K562 (cell line): Measurements from ENCODE around the gene FRRS1. TPM values are rescaled to one million over a fixed set of nuclear protein-coding genes. Genes with fewer than 3 reads are reported as not detected.
A peak's percentile ranks its signal among the peaks of the same experiment; 100 is the strongest.

Source experiments
- ATAC-seq: fragments of 200-7000 bp; cut with Tn5 transposase; 3 replicates; pipeline ENCODE4 v1.9.1; 2020; ENCODE audit warnings: moderate library complexity
- BruUV-seq: library from RNA; stranded (reverse); fragments of 400-500 nt; replicated peaks from 2 replicates; lab custom pipeline; 2021; lab: Mats Ljungman, UMichigan
- CTCF ChIA-PET: fragments of 300-600 bp; formaldehyde crosslinking; extraction: SDS; loops from one replicate; lab custom pipeline; 2021; ENCODE audit warnings: low intra/inter-chr PET ratio; lab: Yijun Ruan, JAX
- POLR2A ChIA-PET: fragments of 300-600, 350-650 bp; sonication (Branson Sonifier 250); formaldehyde crosslinking; extraction: SDS; loops from one replicate; lab custom pipeline; 2021; ENCODE audit warnings: antibody characterized with exemption, inconsistent platforms; lab: Yijun Ruan, JAX
- DNase-seq, 4 experiments: peaks; one replicate each; pipeline versions ENCODE4 v3.0.0 to v3.0.0-alpha.2; 2011 to 2018; ENCODE audit warnings: low spot score in 3 of 4, mixed read lengths in 3 of 4; ENCODE audit errors: extremely low read depth in 1 of 4
- FAIRE-seq: peaks from 2 replicates; lab custom pipeline; 2011; peaks lifted over from hg19 to GRCh38; lab: Jason Lieb, UNC
- H2AFZ ChIP-seq: 2 replicates; pipeline ENCODE4 v1.6.0; 2011; ENCODE audit warnings: low read depth, low read length, control low read depth, inconsistent platforms
- H3K27ac ChIP-seq: fragments of 200-600 bp; 3 replicates; pipeline ENCODE4 v1.8.0; 2011; ENCODE audit warnings: low read depth, mild to moderate bottlenecking, control low read depth, inconsistent platforms, low read length, moderate library complexity, mixed read lengths; ENCODE audit errors: extremely low read depth
- H3K27me3 ChIP-seq, 2 experiments: fragments of 300-600 bp in 1 of 2; 2 replicates in 1 of 2; 3 replicates in 1 of 2; pipeline versions ENCODE4 v1.6.0 to v1.8.0; 2011; ENCODE audit warnings: inconsistent platforms in 2 of 2, low read length in 2 of 2, mild to moderate bottlenecking in 1 of 2, mixed read lengths in 1 of 2, moderate library complexity in 1 of 2; ENCODE audit not compliant: control insufficient read depth in 2 of 2, insufficient read depth in 2 of 2
- H3K36me3 ChIP-seq: fragments of 300-600 bp; 3 replicates; pipeline ENCODE4 v1.8.0; 2011; ENCODE audit warnings: mild to moderate bottlenecking, low read length, inconsistent platforms; ENCODE audit not compliant: control insufficient read depth, insufficient read depth
- H3K4me1 ChIP-seq, 2 experiments: fragments of 200-600 bp in 1 of 2; replicated peaks in 1 of 2; 2 replicates in 1 of 2; 3 replicates in 1 of 2; pipeline versions ENCODE4 v1.5.1 to v1.8.0; 2011; ENCODE audit warnings: inconsistent platforms in 2 of 2, low read length in 2 of 2, mild to moderate bottlenecking in 1 of 2, mixed read lengths in 1 of 2, moderate library complexity in 1 of 2; ENCODE audit not compliant: control insufficient read depth in 2 of 2, insufficient read depth in 2 of 2
- H3K4me2 ChIP-seq: 2 replicates; pipeline ENCODE4 v1.6.1; 2011; ENCODE audit warnings: low read length, control low read depth, inconsistent platforms, mixed read lengths; ENCODE audit not compliant: insufficient read depth
- H3K4me3 ChIP-seq: fragments of 200-600 bp; sonication (generic), shearing (Covaris generic); 2 replicates; pipeline ENCODE4 v1.5.1; 2016; ENCODE audit warnings: control low read depth, inconsistent platforms
- H3K79me2 ChIP-seq: fragments of 200-600 bp; 3 replicates; pipeline ENCODE4 v1.8.0; 2011; ENCODE audit warnings: low read length, inconsistent platforms; ENCODE audit not compliant: control insufficient read depth, insufficient read depth
- H3K9ac ChIP-seq, 2 experiments: 2 replicates each; pipeline versions ENCODE4 v1.6.0 to v1.6.1; 2011; ENCODE audit warnings: low read depth in 2 of 2, low read length in 2 of 2, control low read depth in 1 of 2, inconsistent platforms in 1 of 2, mild to moderate bottlenecking in 1 of 2, mixed read lengths in 1 of 2; ENCODE audit not compliant: insufficient read depth in 1 of 2
- H3K9me1 ChIP-seq: one replicate; pipeline ENCODE4 v1.6.0; 2011; ENCODE audit warnings: inconsistent platforms, mild to moderate bottlenecking, low read length, moderate library complexity; ENCODE audit not compliant: control insufficient read depth, insufficient read depth
- H3K9me3 ChIP-seq: replicated peaks from 2 replicates; pipeline ENCODE4 v1.5.1; 2011; ENCODE audit warnings: low read depth, low read length, inconsistent platforms; ENCODE audit not compliant: control insufficient read depth, insufficient read depth
- H4K20me1 ChIP-seq: replicated peaks from 2 replicates; pipeline ENCODE4 v1.6.1; 2011; ENCODE audit warnings: low read length, inconsistent platforms, mixed read lengths; ENCODE audit not compliant: control insufficient read depth, insufficient read depth
- MYNN ChIP-seq, 2 experiments: sonication (generic); formaldehyde crosslinking in 1 of 2; IDR thresholded peaks; 2 replicates each; pipeline versions ENCODE4 v1.5.0 to v1.6.1; 2016 to 2020; ENCODE audit warnings: antibody characterized with exemption in 1 of 2, missing genetic modification reagents in 1 of 2
- TEAD2 ChIP-seq: fragments of 450-650 bp; IDR thresholded peaks from 2 replicates; pipeline ENCODE4 v1.6.1; 2016; ENCODE audit warnings: missing genetic modification characterization, control low read depth, missing compliant biosample characterization
- ZNF766 ChIP-seq: fragments of 200-800 bp; sonication (Bioruptor generic); conservative IDR thresholded peaks from 2 replicates; pipeline ENCODE4 v1.6.1; 2016; ENCODE audit warnings: missing genetic modification characterization, missing compliant biosample characterization
- WGBS: fragments of 100-300 bp; shearing (Covaris generic); methylation state at CpG from one replicate; pipeline ENCODE4 v1.1.6; 2016; ENCODE audit warnings: low coverage, mixed read lengths; ENCODE audit not compliant: insufficient coverage; ENCODE audit errors: missing lambda C conversion rate; 5-methylcytosine and 5-hydroxymethylcytosine counted together
- in situ Hi-C: fragments of 300-500 bp; cut with MboI; formaldehyde crosslinking; loops from 4 replicates; pipeline ENCODE4 v1.15.0; 2018; ENCODE audit warnings: inconsistent platforms, mixed read lengths
- intact Hi-C: fragments of 100-400 bp; cut with micrococcal nuclease; formaldehyde crosslinking; loops from 2 replicates; pipeline ENCODE4 v1.14.2; 2022
- polyA plus RNA-seq, 8 experiments: library from polyadenylated mRNA; depleted of rRNA in 4 of 8; stranded (reverse) in 5 of 8; unstranded in 3 of 8; fragments of >200 nt; fragmentation: Nextera tagmentation in 2 of 8; fragmentation: Illumina TruSeq in 1 of 8; extraction: Ambion mirVana in 2 of 8; extraction: Trizol in 1 of 8; gene quantifications; 2 replicates each; pipeline versions ENCODE4 v1.2.1 to v1.2.3, GENCODE V29; 2011 to 2014; ENCODE audit warnings: inconsistent platforms in 1 of 8, missing spikeins in 1 of 8
- total RNA-seq, 7 experiments: library from RNA; depleted of rRNA in 6 of 7; stranded (reverse); fragments of >200 nt in 6 of 7; fragmentation: Illumina TruSeq in 2 of 7; extraction: Trizol in 2 of 7; gene quantifications; 2 replicates each; pipeline versions ENCODE4 v1.2.1 to v1.2.3, GENCODE V29; 2011 to 2021; ENCODE audit warnings: low replicate concordance in 1 of 7
- TF ChIP-seq, protein P1 (sequence below): fragments of 450-650 bp; IDR thresholded peaks from 2 replicates; pipeline ENCODE4 v1.6.1; 2018; ENCODE audit not compliant: partially characterized antibody
- TF ChIP-seq, protein P2 (sequence below): fragments of 450-650 bp; formaldehyde crosslinking; IDR thresholded peaks from 2 replicates; pipeline ENCODE4 v1.4.0; 2020; ENCODE audit warnings: mild to moderate bottlenecking, mixed read lengths
- TF ChIP-seq, protein P3 (sequence below): fragments of 250-450 bp; sonication (Bioruptor Pico); IDR thresholded peaks from 2 replicates; pipeline ENCODE4 v1.8.0; 2021; ENCODE audit warnings: borderline replicate concordance, mild to moderate bottlenecking, moderate library complexity; ENCODE audit not compliant: poor library complexity, severe bottlenecking
- TF ChIP-seq, protein P4 (sequence below), 2 experiments: IDR thresholded peaks in 1 of 2; conservative IDR thresholded peaks in 1 of 2; 2 replicates each; pipeline ENCODE4 v1.6.1; 2016; ENCODE audit warnings: low read depth in 2 of 2, mild to moderate bottlenecking in 1 of 2, missing compliant biosample characterization in 1 of 2, missing genetic modification characterization in 1 of 2, moderate library complexity in 1 of 2

FRRS1 gene
- total and polyA plus RNA-seq, 9 of the 15 experiments (the other 6 are each of a cell fraction or from before 2014, with no cell fraction given): 0.87 to 54.0 (median 23.7) TPM

DNA sequence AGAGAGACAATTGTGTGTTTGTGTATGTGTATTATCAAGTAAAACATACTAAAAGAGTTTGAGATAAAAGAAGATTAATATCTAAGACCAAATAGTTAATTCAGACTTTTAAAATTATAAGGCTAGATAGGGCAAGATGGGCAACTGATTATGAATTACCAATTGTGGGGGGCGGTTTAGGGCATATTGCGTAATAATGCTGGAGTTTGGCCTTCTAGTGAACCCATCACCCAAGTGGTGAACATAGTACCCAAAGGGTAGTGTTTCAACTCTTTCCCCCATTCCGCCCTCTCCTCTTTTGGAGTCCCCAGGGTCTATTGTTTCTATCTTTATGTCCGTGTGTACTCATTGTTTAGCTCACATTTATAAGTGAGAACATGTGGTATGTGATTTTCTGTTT lies 55.4 kb downstream of the FRRS1 start (continued):
- TF ChIP-seq, protein P1, sequence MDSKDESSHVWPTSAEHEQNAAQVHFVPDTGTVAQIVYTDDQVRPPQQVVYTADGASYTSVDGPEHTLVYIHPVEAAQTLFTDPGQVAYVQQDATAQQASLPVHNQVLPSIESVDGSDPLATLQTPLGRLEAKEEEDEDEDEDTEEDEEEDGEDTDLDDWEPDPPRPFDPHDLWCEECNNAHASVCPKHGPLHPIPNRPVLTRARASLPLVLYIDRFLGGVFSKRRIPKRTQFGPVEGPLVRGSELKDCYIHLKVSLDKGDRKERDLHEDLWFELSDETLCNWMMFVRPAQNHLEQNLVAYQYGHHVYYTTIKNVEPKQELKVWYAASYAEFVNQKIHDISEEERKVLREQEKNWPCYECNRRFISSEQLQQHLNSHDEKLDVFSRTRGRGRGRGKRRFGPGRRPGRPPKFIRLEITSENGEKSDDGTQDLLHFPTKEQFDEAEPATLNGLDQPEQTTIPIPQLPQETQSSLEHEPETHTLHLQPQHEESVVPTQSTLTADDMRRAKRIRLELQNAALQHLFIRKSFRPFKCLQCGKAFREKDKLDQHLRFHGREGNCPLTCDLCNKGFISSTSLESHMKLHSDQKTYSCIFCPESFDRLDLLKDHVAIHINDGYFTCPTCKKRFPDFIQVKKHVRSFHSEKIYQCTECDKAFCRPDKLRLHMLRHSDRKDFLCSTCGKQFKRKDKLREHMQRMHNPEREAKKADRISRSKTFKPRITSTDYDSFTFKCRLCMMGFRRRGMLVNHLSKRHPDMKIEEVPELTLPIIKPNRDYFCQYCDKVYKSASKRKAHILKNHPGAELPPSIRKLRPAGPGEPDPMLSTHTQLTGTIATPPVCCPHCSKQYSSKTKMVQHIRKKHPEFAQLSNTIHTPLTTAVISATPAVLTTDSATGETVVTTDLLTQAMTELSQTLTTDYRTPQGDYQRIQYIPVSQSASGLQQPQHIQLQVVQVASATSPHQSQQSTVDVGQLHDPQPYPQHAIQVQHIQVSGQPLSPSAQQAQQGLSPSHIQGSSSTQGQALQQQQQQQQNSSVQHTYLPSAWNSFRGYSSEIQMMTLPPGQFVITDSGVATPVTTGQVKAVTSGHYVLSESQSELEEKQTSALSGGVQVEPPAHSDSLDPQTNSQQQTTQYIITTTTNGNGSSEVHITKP: no peak
- TF ChIP-seq, protein P2, sequence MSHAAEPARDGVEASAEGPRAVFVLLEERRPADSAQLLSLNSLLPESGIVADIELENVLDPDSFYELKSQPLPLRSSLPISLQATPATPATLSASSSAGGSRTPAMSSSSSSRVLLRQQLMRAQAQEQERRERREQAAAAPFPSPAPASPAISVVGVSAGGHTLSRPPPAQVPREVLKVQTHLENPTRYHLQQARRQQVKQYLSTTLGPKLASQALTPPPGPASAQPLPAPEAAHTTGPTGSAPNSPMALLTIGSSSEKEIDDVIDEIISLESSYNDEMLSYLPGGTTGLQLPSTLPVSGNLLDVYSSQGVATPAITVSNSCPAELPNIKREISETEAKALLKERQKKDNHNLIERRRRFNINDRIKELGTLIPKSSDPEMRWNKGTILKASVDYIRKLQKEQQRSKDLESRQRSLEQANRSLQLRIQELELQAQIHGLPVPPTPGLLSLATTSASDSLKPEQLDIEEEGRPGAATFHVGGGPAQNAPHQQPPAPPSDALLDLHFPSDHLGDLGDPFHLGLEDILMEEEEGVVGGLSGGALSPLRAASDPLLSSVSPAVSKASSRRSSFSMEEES (CRISPR knock-in tag): no peak

DNA sequence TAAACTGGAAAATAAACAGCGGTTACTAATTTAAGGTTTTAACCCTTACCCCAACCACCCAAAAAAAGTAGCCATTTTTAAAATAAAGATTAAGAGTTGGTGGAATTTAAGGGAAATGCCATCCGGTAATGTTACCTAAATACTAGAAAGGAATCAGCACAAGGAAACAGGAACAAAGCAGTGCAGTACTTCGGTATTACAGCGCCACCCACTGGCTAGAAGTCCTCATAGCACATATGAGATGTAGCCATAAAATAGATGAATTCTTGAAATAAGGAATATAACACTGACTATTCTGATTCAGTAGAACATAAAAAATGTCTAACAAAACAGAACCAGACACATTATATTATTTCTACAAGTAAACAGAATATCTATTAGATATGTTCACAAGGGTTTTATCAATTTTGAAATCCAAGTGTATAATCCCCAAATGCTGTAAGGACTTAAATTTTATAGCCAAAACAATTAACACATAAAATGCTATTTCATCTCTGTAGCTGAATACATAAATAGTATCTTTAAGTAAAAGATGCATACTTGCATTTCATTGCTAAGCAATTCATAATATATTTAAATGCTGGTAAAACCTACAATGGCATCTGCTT lies 58.8 kb downstream of the FRRS1 start:
- Histone ChIP-seq H3K79me2 (no peaks in the 10 kb centered on the region), H3K9me3 (no peaks in the 10 kb centered on the region), H3K4me2 (no peak overlapping the region), H4K20me1 (no peaks in the 10 kb centered on the region), H3K4me3 (no peak overlapping the region), H3K27ac (no peak overlapping the region), H3K27me3 (no peaks in the 10 kb centered on the region), H2AFZ (no peak overlapping the region), H3K9ac (no peak overlapping the region), H3K9me1 (no peaks in the 10 kb centered on the region), H3K36me3 (peaks cover 73% of the 10 kb centered on the region), H3K4me1 (peaks cover 2 to 6% of the 10 kb centered on the region in 2 experiments; a peak in 4 of 5 replicates)
- POLR2A ChIA-PET: interaction anchor here (1.0 kb wide), 1 partner anchor 9 kb away, joined by 3 read pairs; no protein-coding TSS in a partner anchor
- intact Hi-C loops (loop anchor here (1.0 to 10.0 kb wide), 3 partner anchors 173 to 527 kb away; no protein-coding TSS in a partner anchor), in situ Hi-C loops (loop anchor here (10.0 kb wide), 1 partner anchor 523 kb away; no protein-coding TSS in a partner anchor)
- peak; percentile 56 to 74 (median 58) for DNase-seq
- 31% methylated on average over 4 of the region's 4 CpGs for WGBS
- CTCF ChIA-PET: interaction anchor here (0.8 kb wide), 1 partner anchor 528 kb away, joined by 5 read pairs; no protein-coding TSS in a partner anchor
- ATAC-seq: peak; percentile 89
- FAIRE-seq: peak; percentile 52
- BruUV-seq: no TSS peak
- TF ChIP-seq, protein P3, sequence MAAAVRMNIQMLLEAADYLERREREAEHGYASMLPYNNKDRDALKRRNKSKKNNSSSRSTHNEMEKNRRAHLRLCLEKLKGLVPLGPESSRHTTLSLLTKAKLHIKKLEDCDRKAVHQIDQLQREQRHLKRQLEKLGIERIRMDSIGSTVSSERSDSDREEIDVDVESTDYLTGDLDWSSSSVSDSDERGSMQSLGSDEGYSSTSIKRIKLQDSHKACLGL: no peak
- TF ChIP-seq MYNN (IDR thresholded peaks at IDR 0.05) (no peak), MYNN (CRISPR knock-in tag; IDR thresholded peaks at IDR 0.05) (no peak), ZNF766 (CRISPR knock-in tag) (no peak), TEAD2 (tag) (no peak)
- TF ChIP-seq, protein P4, sequence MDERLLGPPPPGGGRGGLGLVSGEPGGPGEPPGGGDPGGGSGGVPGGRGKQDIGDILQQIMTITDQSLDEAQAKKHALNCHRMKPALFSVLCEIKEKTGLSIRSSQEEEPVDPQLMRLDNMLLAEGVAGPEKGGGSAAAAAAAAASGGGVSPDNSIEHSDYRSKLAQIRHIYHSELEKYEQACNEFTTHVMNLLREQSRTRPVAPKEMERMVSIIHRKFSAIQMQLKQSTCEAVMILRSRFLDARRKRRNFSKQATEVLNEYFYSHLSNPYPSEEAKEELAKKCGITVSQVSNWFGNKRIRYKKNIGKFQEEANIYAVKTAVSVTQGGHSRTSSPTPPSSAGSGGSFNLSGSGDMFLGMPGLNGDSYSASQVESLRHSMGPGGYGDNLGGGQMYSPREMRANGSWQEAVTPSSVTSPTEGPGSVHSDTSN (CRISPR knock-in tag; IDR thresholded peaks at IDR 0.05; ENCODE audit: low read depth): no peak
- TF ChIP-seq, protein P4 (tag; conservative IDR thresholded peaks at IDR 0.05; ENCODE audit: low read depth): no peak
